Neuronal stem cell (in vitro differentiated cells): ENCODE measurements around the gene FBXL2.
"Not testable (repeated sequence)": the region's sequence is repeated elsewhere in the genome, so short reads cannot be mapped to it uniquely, and the experiment has no call there.

Experiments
- DNase-seq: peaks from one replicate; pipeline ENCODE4 v3.0.0-alpha.2; 2013; ENCODE audit warnings: low spot score
- H2AFZ ChIP-seq: one replicate; pipeline ENCODE4 v1.6.1; 2013; ENCODE audit warnings: mild to moderate bottlenecking, low read length, inconsistent platforms
- H2AK5ac ChIP-seq: 2 replicates; pipeline ENCODE4 v1.6.1; 2013; ENCODE audit warnings: low read depth, mild to moderate bottlenecking, inconsistent platforms, low read length, moderate library complexity, mixed read lengths
- H2BK120ac ChIP-seq: 2 replicates; pipeline ENCODE4 v1.6.1; 2013; ENCODE audit warnings: low read depth, mild to moderate bottlenecking, inconsistent platforms, low read length, moderate library complexity, mixed read lengths
- H2BK12ac ChIP-seq: one replicate; pipeline ENCODE4 v1.6.1; 2013; ENCODE audit warnings: low read length, inconsistent platforms
- H2BK15ac ChIP-seq: 2 replicates; pipeline ENCODE4 v1.6.1; 2013; ENCODE audit warnings: mild to moderate bottlenecking, low read length, inconsistent platforms, mixed read lengths
- H2BK5ac ChIP-seq: one replicate; pipeline ENCODE4 v1.6.1; 2013; ENCODE audit warnings: inconsistent platforms, mild to moderate bottlenecking, low read length, moderate library complexity
- H3K14ac ChIP-seq: one replicate; pipeline ENCODE4 v1.6.1; 2013; ENCODE audit warnings: low read length, inconsistent platforms
- H3K18ac ChIP-seq: 2 replicates; pipeline ENCODE4 v1.6.1; 2013; ENCODE audit warnings: low read length, inconsistent platforms
- H3K23ac ChIP-seq: 2 replicates; pipeline ENCODE4 v1.6.1; 2013; ENCODE audit warnings: low read depth, mild to moderate bottlenecking, mixed read lengths, low read length, inconsistent platforms; ENCODE audit not compliant: poor library complexity
- H3K27ac ChIP-seq: replicated peaks from 3 replicates; pipeline ENCODE4 v1.5.1; 2013; ENCODE audit warnings: low read length, inconsistent platforms
- H3K27me3 ChIP-seq, 3 experiments: 2 replicates each; pipeline ENCODE4 v1.6.1; 2013; ENCODE audit warnings: low read length in 3 of 3, mild to moderate bottlenecking in 2 of 3, inconsistent platforms in 1 of 3, low read depth in 1 of 3, mixed read lengths in 1 of 3, moderate library complexity in 1 of 3; ENCODE audit not compliant: control insufficient read depth in 3 of 3, insufficient read depth in 3 of 3
- H3K36me3 ChIP-seq, 2 donors: replicated peaks in 1 of 2; 2 replicates each; pipeline ENCODE4 v1.6.1; 2013; ENCODE audit warnings: low read length in 2 of 2; ENCODE audit not compliant: control insufficient read depth in 2 of 2, insufficient read depth in 2 of 2
- H3K4ac ChIP-seq: 2 replicates; pipeline ENCODE4 v1.6.1; 2013; ENCODE audit warnings: inconsistent platforms, mild to moderate bottlenecking, low read length, moderate library complexity
- H3K4me1 ChIP-seq, 2 donors: 1 replicate in 1 of 2; 2 replicates in 1 of 2; pipeline ENCODE4 v1.6.1; 2013; ENCODE audit warnings: low read length in 2 of 2, low read depth in 1 of 2; ENCODE audit not compliant: control insufficient read depth in 2 of 2, insufficient read depth in 1 of 2
- H3K4me2 ChIP-seq: one replicate; pipeline ENCODE4 v1.6.1; 2013; ENCODE audit warnings: mild to moderate bottlenecking, low read length, inconsistent platforms; ENCODE audit not compliant: insufficient read depth, poor library complexity, severe bottlenecking
- H3K4me3 ChIP-seq, 2 donors: 2 replicates each; pipeline ENCODE4 v1.5.1; 2013; ENCODE audit warnings: low read length in 2 of 2, mild to moderate bottlenecking in 2 of 2, inconsistent platforms in 1 of 2, moderate library complexity in 1 of 2
- H3K79me1 ChIP-seq: one replicate; pipeline ENCODE4 v1.6.1; 2013; ENCODE audit warnings: low read depth, mild to moderate bottlenecking, inconsistent platforms, low read length, moderate library complexity
- H3K9ac ChIP-seq: one replicate; pipeline ENCODE4 v1.6.1; 2013; ENCODE audit warnings: mild to moderate bottlenecking, low read depth, low read length, inconsistent platforms; ENCODE audit not compliant: poor library complexity
- H3K9me3 ChIP-seq, 2 donors: replicated peaks in 1 of 2; 2 replicates each; pipeline versions ENCODE3 to v1.6.1; 2013; ENCODE audit warnings: low read length in 2 of 2, mild to moderate bottlenecking in 2 of 2, inconsistent platforms in 1 of 2, low read depth in 1 of 2, mixed read lengths in 1 of 2, moderate library complexity in 1 of 2; ENCODE audit not compliant: control insufficient read depth in 2 of 2, insufficient read depth in 1 of 2
- H4K8ac ChIP-seq: one replicate; pipeline ENCODE4 v1.6.1; 2013; ENCODE audit warnings: low read depth, mild to moderate bottlenecking, inconsistent platforms, low read length, moderate library complexity
- H4K91ac ChIP-seq: one replicate; pipeline ENCODE4 v1.6.1; 2013; ENCODE audit warnings: low read length, low read depth, mild to moderate bottlenecking, inconsistent platforms; ENCODE audit not compliant: poor library complexity
- WGBS, 2 donors: extraction: QIAGEN DNeasy Blood & Tissue Kit; methylation state at CpG; one replicate each; pipeline ENCODE4 v1.1.7; 2013; ENCODE audit warnings: missing lambda C conversion rate in 2 of 2, mixed read lengths in 1 of 2; ENCODE audit not compliant: insufficient read length in 2 of 2, insufficient replicate concordance in 1 of 2; ENCODE audit errors: extremely low coverage in 2 of 2; 5-methylcytosine and 5-hydroxymethylcytosine counted together

The FBXL2 gene

GRCh38 chr3:33428734-33429133 lies 151.5 kb downstream of the FBXL2 start:
- H3K4ac ChIP-seq = no peak overlapping the region
- no peak overlapping the region for H2BK15ac ChIP-seq
- no peaks in the 10 kb centered on the region for H3K27me3 ChIP-seq
- DNase-seq = no peak
- H3K4me3 ChIP-seq = no peak overlapping the region
- peaks cover 0 to 2% of the 10 kb centered on the region in 2 donors for H3K9me3 ChIP-seq
- no peak overlapping the region for H3K14ac ChIP-seq
- no peak overlapping the region for H4K8ac ChIP-seq
- no CpG with 5 or more reads among the region's 7 CpGs for WGBS, 2 donors
- peaks cover 3 to 10% of the 10 kb centered on the region in 2 donors for H3K4me1 ChIP-seq
- no peak overlapping the region for H4K91ac ChIP-seq
- no peak overlapping the region for H3K23ac ChIP-seq
- H2BK120ac ChIP-seq = no peak overlapping the region
- H2BK12ac ChIP-seq = no peak overlapping the region
- H3K79me1 ChIP-seq = no peaks in the 10 kb centered on the region
- peaks cover 0 to 19% of the 10 kb centered on the region in 2 donors for H3K36me3 ChIP-seq
- H2BK5ac ChIP-seq = no peak overlapping the region
- H3K9ac ChIP-seq = no peak overlapping the region
- no peak overlapping the region for H2AK5ac ChIP-seq
- H2AFZ ChIP-seq = no peak overlapping the region
- H3K27ac ChIP-seq = no peak overlapping the region
- H3K4me2 ChIP-seq = no peak overlapping the region
- no peak overlapping the region for H3K18ac ChIP-seq

GRCh38 chr3:33429306-33429705 lies 152.1 kb downstream of the FBXL2 start:
- not testable (repeated sequence) for H3K27ac ChIP-seq, H2BK5ac ChIP-seq

GRCh38 chr3:33430061-33430460 lies 152.8 kb downstream of the FBXL2 start:
- H3K4me1 ChIP-seq = peaks cover 3 to 10% of the 10 kb centered on the region in 2 donors
- H4K8ac ChIP-seq = no peak overlapping the region
- H2BK5ac ChIP-seq = no peak overlapping the region
- H3K4me2 ChIP-seq = no peak overlapping the region
- H3K4me3 ChIP-seq = no peak overlapping the region
- H2AK5ac ChIP-seq = no peak overlapping the region
- no peaks in the 10 kb centered on the region for H3K27me3 ChIP-seq
- no peak overlapping the region for H3K14ac ChIP-seq
- H3K4ac ChIP-seq = no peak overlapping the region
- no peaks in the 10 kb centered on the region for H3K9me3 ChIP-seq
- DNase-seq = no peak
- no peak overlapping the region for H2BK15ac ChIP-seq
- no peak overlapping the region for H2BK12ac ChIP-seq
- H2AFZ ChIP-seq = no peak overlapping the region
- H3K18ac ChIP-seq = no peak overlapping the region
- H3K79me1 ChIP-seq = no peaks in the 10 kb centered on the region
- H3K9ac ChIP-seq = no peak overlapping the region
- no peak overlapping the region for H3K27ac ChIP-seq
- H4K91ac ChIP-seq = no peak overlapping the region
- peaks cover 0 to 6% of the 10 kb centered on the region in 2 donors for H3K36me3 ChIP-seq
- no peak overlapping the region for H3K23ac ChIP-seq
- H2BK120ac ChIP-seq = no peak overlapping the region
- WGBS, 2 donors = no CpG with 5 or more reads among the region's 1 CpG

More at GRCh38 chr3:33429306-33429705, 152.1 kb downstream of the FBXL2 start:
- H2BK15ac ChIP-seq, H3K4me3 ChIP-seq, H2AK5ac ChIP-seq, H3K14ac ChIP-seq, H2BK120ac ChIP-seq, H3K79me1 ChIP-seq, H3K18ac ChIP-seq, H3K4ac ChIP-seq, H4K8ac ChIP-seq, H3K9ac ChIP-seq, H3K27me3 ChIP-seq, H2AFZ ChIP-seq, H4K91ac ChIP-seq, H3K4me1 ChIP-seq, H3K4me2 ChIP-seq, H3K9me3 ChIP-seq, H2BK12ac ChIP-seq, H3K23ac ChIP-seq, DNase-seq: not testable (repeated sequence)
- H3K36me3 ChIP-seq = peaks cover 0 to 13% of the 10 kb centered on the region in 2 donors
- no CpG with 5 or more reads among the region's 2 CpGs for WGBS, 2 donors

- Histone ChIP-seq H3K18ac (no peak overlapping the region), H2BK15ac (no peak overlapping the region), H3K4me1 (peaks cover 3 to 10% of the 10 kb centered on the region in 2 donors), H3K36me3 (peaks cover 0 to under 1% of the 10 kb centered on the region in 2 donors), H2BK5ac (no peak overlapping the region), H3K27me3 (no peaks in the 10 kb centered on the region), H3K27ac (peak overlapping the region; percentile 19), H2BK120ac (no peak overlapping the region), H3K14ac (no peak overlapping the region), H4K91ac (no peak overlapping the region), H3K4me3 (no peak overlapping the region), H2BK12ac (no peak overlapping the region), H4K8ac (no peak overlapping the region), H3K9me3 (no peaks in the 10 kb centered on the region), H3K9ac (no peak overlapping the region), H3K79me1 (no peaks in the 10 kb centered on the region), H3K4ac (no peak overlapping the region), H3K23ac (no peak overlapping the region), H2AK5ac (no peak overlapping the region), H3K4me2 (no peak overlapping the region), H2AFZ (no peak overlapping the region)
- no CpG with 5 or more reads among the region's 4 CpGs for WGBS, 2 donors
- DNase-seq = no peak
Observed at GRCh38 chr3:33430571-33430970, 153.3 kb downstream of the FBXL2 start.
